HUES48 (cell line): ENCODE measurements around the gene CNTNAP2.
A peak's percentile ranks its signal among the peaks of the same experiment; 100 is the strongest.

Source experiments
- H3K27ac ChIP-seq: one replicate; pipeline ENCODE4 v1.7.0; 2013; ENCODE audit warnings: low read depth, low read length, inconsistent platforms
- H3K27me3 ChIP-seq: 2 replicates; pipeline ENCODE4 v1.6.1; 2013; ENCODE audit warnings: mild to moderate bottlenecking, low read length; ENCODE audit not compliant: control insufficient read depth, insufficient read depth
- H3K36me3 ChIP-seq: 2 replicates; pipeline ENCODE4 v1.6.1; 2013; ENCODE audit warnings: low read length; ENCODE audit not compliant: control insufficient read depth, insufficient read depth
- H3K4me1 ChIP-seq: 2 replicates; pipeline ENCODE4 v1.6.1; 2013; ENCODE audit warnings: mild to moderate bottlenecking, low read length; ENCODE audit not compliant: control insufficient read depth, insufficient read depth
- H3K4me3 ChIP-seq: 2 replicates; pipeline ENCODE4 v1.5.1; 2013; ENCODE audit warnings: mild to moderate bottlenecking, low read depth, low read length
- H3K9ac ChIP-seq: 2 replicates; pipeline ENCODE4 v1.6.1; 2013; ENCODE audit warnings: mild to moderate bottlenecking, low read depth, low read length, moderate library complexity
- H3K9me3 ChIP-seq: 2 replicates; pipeline ENCODE4 v1.6.1; 2013; ENCODE audit warnings: low read length; ENCODE audit not compliant: control insufficient read depth, insufficient read depth

CNTNAP2 gene

GRCh38 chr7:147833557-147833956, 1717.0 kb downstream of the CNTNAP2 start:
- H3K9me3 ChIP-seq = peaks cover 9% of the 10 kb centered on the region; the same call in 1 of the 2 replicates
- H3K27ac ChIP-seq = peak overlapping the region; percentile 18
- H3K4me1 ChIP-seq = peaks cover 4% of the 10 kb centered on the region
- H3K27me3 ChIP-seq = no peaks in the 10 kb centered on the region
- no peak overlapping the region for H3K9ac ChIP-seq
- H3K36me3 ChIP-seq = no peaks in the 10 kb centered on the region
- H3K4me3 ChIP-seq = no peak overlapping the region

- H3K27me3 ChIP-seq = no peaks in the 10 kb centered on the region
- H3K36me3 ChIP-seq = no peaks in the 10 kb centered on the region
- H3K9ac ChIP-seq = no peak overlapping the region
- peaks cover 9% of the 10 kb centered on the region; the same call in 1 of the 2 replicates for H3K9me3 ChIP-seq
- no peak overlapping the region for H3K27ac ChIP-seq
- peaks cover 4% of the 10 kb centered on the region for H3K4me1 ChIP-seq
- H3K4me3 ChIP-seq = no peak overlapping the region
Measured at GRCh38 chr7:147833970-147834369, 1717.4 kb downstream of the CNTNAP2 start.

GRCh38 chr7:147852833-147853232, 1736.2 kb downstream of the CNTNAP2 start:
- H3K27me3 ChIP-seq = no peaks in the 10 kb centered on the region
- no peaks in the 10 kb centered on the region for H3K36me3 ChIP-seq
- peaks cover 3% of the 10 kb centered on the region; the same call in 1 of the 2 replicates for H3K9me3 ChIP-seq
- no peak overlapping the region for H3K9ac ChIP-seq
- H3K27ac ChIP-seq = no peak overlapping the region
- H3K4me3 ChIP-seq = no peak overlapping the region
- H3K4me1 ChIP-seq = no peaks in the 10 kb centered on the region

- Histone ChIP-seq H3K36me3 (no peaks in the 10 kb centered on the region), H3K27ac (no peak overlapping the region), H3K9ac (no peak overlapping the region), H3K9me3 (no peaks in the 10 kb centered on the region), H3K4me3 (no peak overlapping the region), H3K27me3 (no peaks in the 10 kb centered on the region), H3K4me1 (no peaks in the 10 kb centered on the region)
Measured at GRCh38 chr7:147857152-147858140, 1740.8 kb downstream of the CNTNAP2 start.

DNA sequence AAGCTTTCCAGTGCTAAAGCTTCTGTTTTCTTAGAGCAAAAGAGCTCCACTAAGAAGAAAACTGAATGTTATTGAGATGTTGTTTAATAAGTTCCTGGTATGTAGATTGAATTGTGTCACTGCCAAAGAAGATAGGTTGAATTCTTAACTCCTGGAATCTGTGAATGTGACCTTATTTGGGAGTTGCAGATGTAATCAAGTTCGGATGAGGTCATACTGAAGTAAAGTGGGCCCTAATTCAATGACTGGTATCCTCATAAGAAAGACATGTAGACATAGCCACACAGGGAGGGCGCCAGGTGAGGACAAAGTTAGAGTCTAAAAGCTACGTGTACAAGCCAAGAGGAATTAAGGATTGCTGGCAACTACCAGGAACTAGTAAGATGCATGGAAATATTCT, 1741.8 kb downstream of the CNTNAP2 start:
- Histone ChIP-seq H3K9me3 (no peaks in the 10 kb centered on the region), H3K9ac (no peak overlapping the region), H3K4me1 (no peaks in the 10 kb centered on the region), H3K27ac (no peak overlapping the region), H3K4me3 (no peak overlapping the region), H3K27me3 (no peaks in the 10 kb centered on the region), H3K36me3 (no peaks in the 10 kb centered on the region)

DNA sequence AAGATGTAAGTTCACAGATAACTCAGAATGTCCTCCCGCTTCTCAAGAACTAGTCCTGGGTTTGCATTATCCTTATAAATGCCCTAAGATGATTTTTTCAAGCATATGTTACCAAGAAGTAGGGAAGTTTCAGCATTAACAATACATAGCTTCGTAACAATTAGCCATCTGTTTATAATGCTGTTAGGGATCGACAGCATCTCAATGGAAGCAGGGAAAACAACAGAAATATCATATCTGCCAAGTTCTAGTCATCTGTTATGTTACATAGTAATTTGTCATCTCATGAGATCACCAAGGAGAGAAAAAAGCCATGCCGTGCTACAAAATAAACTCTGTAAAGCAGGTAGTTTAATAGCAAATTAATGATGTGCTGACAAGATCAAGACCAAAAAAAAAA, 1742.4 kb downstream of the CNTNAP2 start:
- Histone ChIP-seq H3K4me1 (no peaks in the 10 kb centered on the region), H3K9me3 (no peaks in the 10 kb centered on the region), H3K4me3 (no peak overlapping the region), H3K27me3 (no peaks in the 10 kb centered on the region), H3K9ac (no peak overlapping the region), H3K27ac (no peak overlapping the region), H3K36me3 (no peaks in the 10 kb centered on the region)

DNA sequence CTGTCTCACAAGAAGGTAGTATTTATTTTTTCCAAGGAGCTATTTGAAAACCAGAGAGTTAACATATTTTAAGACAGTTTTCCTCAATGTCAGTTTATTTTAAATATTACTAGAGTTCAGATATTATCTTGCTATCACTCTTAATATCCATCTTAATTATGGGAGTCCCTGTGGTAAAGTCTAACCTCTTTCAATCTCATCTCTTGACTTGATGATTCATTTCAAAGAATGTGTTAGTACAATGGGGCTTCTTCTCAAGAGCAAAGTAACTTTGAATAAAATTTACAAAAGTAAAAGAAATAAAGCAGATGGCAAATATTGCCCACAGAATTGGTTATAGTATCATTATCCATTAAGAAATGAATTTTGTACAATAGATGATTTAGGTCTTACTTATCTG, 1742.9 kb downstream of the CNTNAP2 start:
- Histone ChIP-seq H3K4me1 (no peaks in the 10 kb centered on the region), H3K36me3 (no peaks in the 10 kb centered on the region), H3K9ac (no peak overlapping the region), H3K27ac (no peak overlapping the region), H3K4me3 (no peak overlapping the region), H3K27me3 (no peaks in the 10 kb centered on the region), H3K9me3 (no peaks in the 10 kb centered on the region)

GRCh38 chr7:147861058-147861716, 1744.6 kb downstream of the CNTNAP2 start:
- no peak overlapping the region for H3K27ac ChIP-seq
- H3K4me1 ChIP-seq = no peaks in the 10 kb centered on the region
- H3K4me3 ChIP-seq = no peak overlapping the region
- no peaks in the 10 kb centered on the region for H3K36me3 ChIP-seq
- H3K9ac ChIP-seq = no peak overlapping the region
- H3K9me3 ChIP-seq = no peaks in the 10 kb centered on the region
- H3K27me3 ChIP-seq = no peaks in the 10 kb centered on the region

DNA sequence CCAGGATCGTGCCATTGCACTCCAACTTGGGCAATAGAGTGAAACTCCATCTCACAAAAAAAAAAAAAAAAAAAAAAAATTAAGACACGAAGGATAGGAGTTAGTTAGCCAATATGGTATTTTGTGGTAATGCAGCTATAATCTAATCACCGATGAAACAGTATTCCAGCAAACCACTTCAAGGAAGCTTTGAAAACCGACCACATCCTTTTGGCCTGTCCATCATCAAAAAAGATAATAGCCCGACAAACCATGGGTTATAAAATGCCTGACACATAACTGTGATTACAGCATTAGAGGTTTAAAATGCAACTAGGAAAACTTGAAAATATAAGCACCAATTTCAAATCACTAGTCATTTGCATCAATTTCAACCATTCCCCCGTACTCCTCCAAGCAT, 1745.3 kb downstream of the CNTNAP2 start:
- no peak overlapping the region for H3K9ac ChIP-seq
- H3K27ac ChIP-seq = no peak overlapping the region
- H3K36me3 ChIP-seq = no peaks in the 10 kb centered on the region

GRCh38 chr7:147869456-147869855, 1752.9 kb downstream of the CNTNAP2 start:
- Histone ChIP-seq H3K36me3 (no peaks in the 10 kb centered on the region), H3K9me3 (peaks cover 7% of the 10 kb centered on the region; the same call in 1 of the 2 replicates), H3K4me1 (no peaks in the 10 kb centered on the region), H3K4me3 (no peak overlapping the region), H3K27ac (no peak overlapping the region), H3K27me3 (no peaks in the 10 kb centered on the region), H3K9ac (no peak overlapping the region)

More for the DNA sequence above, 1745.3 kb downstream of the CNTNAP2 start:
- Histone ChIP-seq H3K4me1 (no peaks in the 10 kb centered on the region), H3K9me3 (no peaks in the 10 kb centered on the region), H3K27me3 (no peaks in the 10 kb centered on the region), H3K4me3 (no peak overlapping the region)
